Stimulated activated CD8-positive, alpha-beta memory T cell treated with anti-CD3 and anti-CD28 coated beads, Interleukin-7, amount 100 ng/mL, for 24 hours (primary cell): ENCODE results near the gene SLC22A23.

ENCODE experiments used
- DNase-seq: peaks from one replicate; pipeline ENCODE4 v3.0.0-alpha.2; 2020; ENCODE audit warnings: low read depth

SLC22A23 gene

GRCh38 chr6:3221578-3221977 is 235.3 kb downstream of the SLC22A23 start:
- DNase-seq: no peak

- DNase-seq: no peak
Measured at GRCh38 chr6:3220366-3220765, 236.5 kb downstream of the SLC22A23 start.
